Fibroblast of lung (primary cell): ENCODE results near the gene HIVEP3.

Experiments used
- CTCF ChIP-seq, 2 donors: IDR thresholded peaks in 1 of 2; conservative IDR thresholded peaks in 1 of 2; 1 replicate in 1 of 2; 2 replicates in 1 of 2; pipeline ENCODE4 v1.5.1; 2011 to 2012; ENCODE audit warnings: low read length in 2 of 2, control low read depth in 1 of 2, inconsistent platforms in 1 of 2, low read depth in 1 of 2, mild to moderate bottlenecking in 1 of 2
- EZH2 ChIP-seq: IDR thresholded peaks from 2 replicates; pipeline ENCODE4 v1.5.1; 2012; ENCODE audit warnings: low read length, control low read depth, mild to moderate bottlenecking; ENCODE audit errors: missing control alignments

DNA sequence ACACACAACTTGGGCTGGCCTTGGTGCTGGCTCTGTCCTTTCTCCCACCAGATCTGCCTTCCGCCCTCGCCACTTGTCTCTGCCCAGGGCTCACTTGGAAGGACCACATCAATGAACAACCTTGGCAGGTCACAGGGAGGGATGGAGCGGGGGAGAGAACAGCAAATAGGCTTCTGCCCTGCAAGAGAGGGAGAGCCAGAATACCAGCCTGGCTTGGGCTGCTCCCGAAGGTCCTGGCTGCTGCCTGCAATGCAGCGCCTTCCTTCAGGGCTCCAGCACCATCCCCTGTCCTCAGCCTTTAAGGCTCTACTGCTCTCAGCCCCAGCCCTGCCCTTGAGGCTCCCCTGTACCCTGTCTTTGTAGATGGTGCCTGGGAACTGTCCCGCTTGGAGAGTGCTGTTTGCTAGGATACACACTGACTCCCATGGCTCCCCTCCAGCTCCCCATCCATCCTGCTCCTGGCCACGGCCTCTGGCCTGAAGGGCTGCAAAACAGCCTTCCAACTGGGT is 43.8 kb downstream of the HIVEP3 start:
- TF ChIP-seq CTCF (conservative IDR thresholded peaks at IDR 0.05 in 1 of 2, IDR thresholded peaks at IDR 0.05 in 1 of 2; ENCODE audit: low read depth in 1 of 2, low read length in 2 of 2) (no peak), EZH2 (no peak)
